ENCODE data around the gene ARF1. TPM values are rescaled to one million over a fixed set of nuclear protein-coding genes. Genes with fewer than 3 reads are reported as not detected.

The ARF1 gene
- total RNA-seq, 6 donors from 2014 or later = 157 to 487 (median 374) TPM

- peak overlapping the region; percentile 99 to 100 (median 99) for H3K27ac ChIP-seq
- no peak for DNase-seq
- TF ChIP-seq POLR2A (IDR thresholded peaks at IDR 0.05) = no peak
- no peak for TF ChIP-seq CTCF (IDR thresholded peaks at IDR 0.05)
- no peak for TF ChIP-seq EP300 (IDR thresholded peaks at IDR 0.05)
- TF ChIP-seq POLR2AphosphoS5 (IDR thresholded peaks at IDR 0.05) = no peak
Observed at GRCh38 chr1:228084797-228085196, 2.3 kb downstream of the ARF1 start.

GRCh38 chr1:228085287-228085951 lies 2.9 kb downstream of the ARF1 start:
- Histone ChIP-seq H3K4me1 (peaks cover 73 to 83% (median 78%) of the 10 kb centered on the region in 4 donors), H3K9me3 (no peaks in the 10 kb centered on the region), H3K27ac (peak overlapping the region; percentile 99 to 100 (median 99)), H3K27me3 (no peaks in the 10 kb centered on the region), H3K4me3 (peak overlapping the region in 3 of 4 donors; percentile 9 to 83 (median 75)), H3K36me3 (peaks cover 0 to 8% (median 5%) of the 10 kb centered on the region in 4 donors)
- 47 to 49% methylated on average over 6 of the region's 6 CpGs for WGBS, 2 donors
- TF ChIP-seq POLR2A (IDR thresholded peaks at IDR 0.05) (no peak), CTCF (IDR thresholded peaks at IDR 0.05) (no peak), POLR2AphosphoS5 (IDR thresholded peaks at IDR 0.05) (peak in 1 of 2 donors; percentile 44), EP300 (IDR thresholded peaks at IDR 0.05) (peak in 1 of 4 donors; percentile 31)
- DNase-seq = peak in 1 of 2 donors; percentile 63
- ATAC-seq (ENCODE audit: low FRiP score in 2 of 2) = peak in 1 of 2 donors; percentile 18

More at GRCh38 chr1:228084797-228085196, 2.3 kb downstream of the ARF1 start:
- ATAC-seq (ENCODE audit: low FRiP score in 2 of 2) = no peak
- Histone ChIP-seq H3K36me3 (peaks cover 0 to 8% (median 5%) of the 10 kb centered on the region in 4 donors), H3K4me3 (peak overlapping the region; percentile 9 to 83 (median 45)), H3K27me3 (no peaks in the 10 kb centered on the region), H3K4me1 (peaks cover 67 to 77% (median 72%) of the 10 kb centered on the region in 4 donors), H3K9me3 (no peaks in the 10 kb centered on the region)
- WGBS, 2 donors = 37 to 46% methylated on average over 5 of the region's 5 CpGs

GRCh38 chr1:228087771-228088251 lies 5.3 kb downstream of the ARF1 start:
- DNase-seq (peak in 1 of 2 donors; percentile 61), ATAC-seq (ENCODE audit: low FRiP score in 2 of 2) (peak in 1 of 2 donors; percentile 8)
- Histone ChIP-seq H3K4me3 (peak overlapping the region in 2 of 4 donors; percentile 8 to 23), H3K9me3 (no peaks in the 10 kb centered on the region), H3K27me3 (no peaks in the 10 kb centered on the region), H3K4me1 (peaks cover 86 to 92% (median 89%) of the 10 kb centered on the region in 4 donors), H3K36me3 (peaks cover 0 to 8% (median 5%) of the 10 kb centered on the region in 4 donors), H3K27ac (peak overlapping the region; percentile 76 to 100 (median 99))
- no peak for TF ChIP-seq EP300 (IDR thresholded peaks at IDR 0.05)
- TF ChIP-seq CTCF (IDR thresholded peaks at IDR 0.05) = peak in 2 of 6 experiments; percentile 16 to 24
- no peak for TF ChIP-seq POLR2A (IDR thresholded peaks at IDR 0.05)
- TF ChIP-seq POLR2AphosphoS5 (IDR thresholded peaks at IDR 0.05) = peak; percentile 38 to 50
- WGBS, 2 donors = 36 to 39% methylated on average over 7 of the region's 7 CpGs

- no peaks in the 10 kb centered on the region for H3K9me3 ChIP-seq
- ATAC-seq (ENCODE audit: low FRiP score in 2 of 2) (peak; percentile 6 to 49), DNase-seq (peak; percentile 26 to 70)
- WGBS, 2 donors = 64% methylated on average over 19 to 21 of the region's 21 CpGs
- no peak for TF ChIP-seq CTCF (IDR thresholded peaks at IDR 0.05)
- TF ChIP-seq POLR2A (IDR thresholded peaks at IDR 0.05) = no peak
- TF ChIP-seq POLR2AphosphoS5 (IDR thresholded peaks at IDR 0.05) = peak in 1 of 2 donors; percentile 62
- peak in 1 of 4 donors; percentile 4 for TF ChIP-seq EP300 (IDR thresholded peaks at IDR 0.05)
- peak overlapping the region in 1 of 4 donors; percentile 23 for H3K4me3 ChIP-seq
- H3K27me3 ChIP-seq = no peaks in the 10 kb centered on the region
- H3K27ac ChIP-seq = peak overlapping the region; percentile 73 to 100 (median 88)
- H3K4me1 ChIP-seq = peaks cover 91 to 100% (median 94%) of the 10 kb centered on the region in 4 donors
- H3K36me3 ChIP-seq = peaks cover 0 to 12% (median 7%) of the 10 kb centered on the region in 4 donors
Observed at GRCh38 chr1:228088586-228089498, 6.3 kb downstream of the ARF1 start.
